Measurements from ENCODE around the gene CENPP. TPM values are rescaled to one million over a fixed set of nuclear protein-coding genes. Genes with fewer than 3 reads are reported as not detected.

The CENPP gene
- total RNA-seq, 1 donor from 2014 or later: 4.5 TPM

- Mint-ChIP-seq H3K27ac (ENCODE audit: unreplicated experiment) (no peak overlapping the region), H3K36me3 (ENCODE audit: low read depth, unreplicated experiment) (no peaks in the 10 kb centered on the region), H3K9me3 (ENCODE audit: unreplicated experiment) (no peaks in the 10 kb centered on the region), H3K4me1 (ENCODE audit: unreplicated experiment) (no peaks in the 10 kb centered on the region), H3K27me3 (ENCODE audit: unreplicated experiment) (no peaks in the 10 kb centered on the region), H3K4me3 (ENCODE audit: unreplicated experiment) (no peak overlapping the region)
- no peak for TF ChIP-seq CTCF (IDR thresholded peaks at IDR 0.05; ENCODE audit: unreplicated experiment)
- DNase-seq (ENCODE audit: low spot score): no peak
Measured at GRCh38 chr9:92414566-92414965, 88.8 kb downstream of the CENPP start.

- DNase-seq (ENCODE audit: low spot score): no peak
- no peak overlapping the region for H3K4me3 Mint-ChIP-seq (ENCODE audit: unreplicated experiment)
- H3K9me3 Mint-ChIP-seq (ENCODE audit: unreplicated experiment): no peaks in the 10 kb centered on the region
- H3K27ac Mint-ChIP-seq (ENCODE audit: unreplicated experiment): no peak overlapping the region
- no peak for TF ChIP-seq CTCF (IDR thresholded peaks at IDR 0.05; ENCODE audit: unreplicated experiment)
- H3K27me3 Mint-ChIP-seq (ENCODE audit: unreplicated experiment): peaks cover 2% of the 10 kb centered on the region
- no peaks in the 10 kb centered on the region for H3K36me3 Mint-ChIP-seq (ENCODE audit: low read depth, unreplicated experiment)
- H3K4me1 Mint-ChIP-seq (ENCODE audit: unreplicated experiment): no peaks in the 10 kb centered on the region
Measured at GRCh38 chr9:92422611-92423338, 97.0 kb downstream of the CENPP start.

- H3K27me3 Mint-ChIP-seq (ENCODE audit: unreplicated experiment): peaks cover 2% of the 10 kb centered on the region
- no peak overlapping the region for H3K27ac Mint-ChIP-seq (ENCODE audit: unreplicated experiment)
- no peak overlapping the region for H3K4me3 Mint-ChIP-seq (ENCODE audit: unreplicated experiment)
- DNase-seq (ENCODE audit: low spot score): no peak
- no peaks in the 10 kb centered on the region for H3K4me1 Mint-ChIP-seq (ENCODE audit: unreplicated experiment)
- no peaks in the 10 kb centered on the region for H3K9me3 Mint-ChIP-seq (ENCODE audit: unreplicated experiment)
- TF ChIP-seq CTCF (IDR thresholded peaks at IDR 0.05; ENCODE audit: unreplicated experiment): no peak
- H3K36me3 Mint-ChIP-seq (ENCODE audit: low read depth, unreplicated experiment): no peaks in the 10 kb centered on the region
Measured at GRCh38 chr9:92423612-92424011, 97.9 kb downstream of the CENPP start.

- Mint-ChIP-seq H3K4me1 (ENCODE audit: unreplicated experiment) (no peaks in the 10 kb centered on the region), H3K4me3 (ENCODE audit: unreplicated experiment) (no peak within 1 kb of the TSS), H3K27me3 (ENCODE audit: unreplicated experiment) (peaks cover 2% of the 10 kb centered on the region), H3K36me3 (ENCODE audit: low read depth, unreplicated experiment) (no peaks in the 10 kb centered on the region), H3K27ac (ENCODE audit: unreplicated experiment) (no peak within 1 kb of the TSS), H3K9me3 (ENCODE audit: unreplicated experiment) (no peaks in the 10 kb centered on the region)
- DNase-seq (ENCODE audit: low spot score): no peak
- no peak for TF ChIP-seq CTCF (IDR thresholded peaks at IDR 0.05; ENCODE audit: unreplicated experiment)
Measured at GRCh38 chr9:92424340-92424739, 98.6 kb downstream of the CENPP start, which contains the start of gene OMD. TSS of gene OMD (minus strand) at chr9:92424471. CDS start at chr9:92417558, 6,913 bp downstream.

- Mint-ChIP-seq H3K9me3 (ENCODE audit: unreplicated experiment) (no peaks in the 10 kb centered on the region), H3K27ac (ENCODE audit: unreplicated experiment) (no peak overlapping the region), H3K36me3 (ENCODE audit: low read depth, unreplicated experiment) (no peaks in the 10 kb centered on the region), H3K27me3 (ENCODE audit: unreplicated experiment) (no peaks in the 10 kb centered on the region), H3K4me1 (ENCODE audit: unreplicated experiment) (no peaks in the 10 kb centered on the region), H3K4me3 (ENCODE audit: unreplicated experiment) (no peak overlapping the region)
- TF ChIP-seq CTCF (IDR thresholded peaks at IDR 0.05; ENCODE audit: unreplicated experiment): no peak
- no peak for DNase-seq (ENCODE audit: low spot score)
Measured at GRCh38 chr9:92425474-92425873, 99.7 kb downstream of the CENPP start.

Data from endothelial cell (in vitro differentiated cells).